Caco-2 (cell line): ENCODE measurements around the gene SLC35G6. TPM values are rescaled to one million over a fixed set of nuclear protein-coding genes. Genes with fewer than 3 reads are reported as not detected.
"Not testable (repeated sequence)": the region's sequence is repeated elsewhere in the genome, so short reads cannot be mapped to it uniquely, and the experiment has no call there.

Experiments
- BruUV-seq: library from RNA; stranded (reverse); fragments of 400-500 nt; replicated peaks from 2 replicates; lab custom pipeline; 2021; lab: Mats Ljungman, UMichigan
- CTCF ChIA-PET: fragments of 300-600 bp; sonication (Branson Sonifier 250); formaldehyde crosslinking; loops from one replicate; lab custom pipeline; 2022; ENCODE audit warnings: antibody characterized with exemption; lab: Charles Lee
- POLR2A ChIA-PET: fragments of 300-600 bp; sonication (Branson Sonifier 250); formaldehyde crosslinking; loops from one replicate; lab custom pipeline; 2022; ENCODE audit warnings: antibody characterized with exemption; lab: Charles Lee
- DNase-seq, 2 experiments: peaks; one replicate each; pipeline versions ENCODE4 v3.0.0 to v3.0.0-alpha.2; 2020 to 2022
- H3K27me3 ChIP-seq: replicated peaks from 2 replicates; pipeline ENCODE4 v1.6.0; 2011; ENCODE audit warnings: low read length; ENCODE audit not compliant: control insufficient read depth, insufficient read depth
- H3K36me3 ChIP-seq: 2 replicates; pipeline ENCODE4 v1.5.1; 2011; ENCODE audit warnings: low read length; ENCODE audit not compliant: control insufficient read depth, insufficient read depth
- H3K4me1 ChIP-seq: fragments of 250-450 bp; sonication (Bioruptor Pico); 2 replicates; pipeline ENCODE4 v1.5.1; 2020; ENCODE audit warnings: mild to moderate bottlenecking
- H3K4me3 ChIP-seq: 2 replicates; pipeline ENCODE4 v1.5.1; 2011; ENCODE audit warnings: low read depth, mild to moderate bottlenecking, control low read depth, low read length
- H3K9me3 ChIP-seq: fragments of 250-450 bp; sonication (Bioruptor Pico); 2 replicates; pipeline ENCODE4 v1.5.1; 2020; ENCODE audit warnings: mild to moderate bottlenecking, moderate library complexity
- H3K27ac Mint-ChIP-seq: one replicate; pipeline ENCODE4 v1.8.0; 2022; ENCODE audit warnings: mixed read lengths; ENCODE audit not compliant: unreplicated experiment
- H3K27me3 Mint-ChIP-seq: one replicate; pipeline ENCODE4 v1.8.0; 2022; ENCODE audit warnings: mixed read lengths; ENCODE audit not compliant: insufficient read depth, unreplicated experiment
- H3K36me3 Mint-ChIP-seq: one replicate; pipeline ENCODE4 v1.8.0; 2022; ENCODE audit warnings: mild to moderate bottlenecking, mixed read lengths; ENCODE audit not compliant: insufficient read depth, unreplicated experiment
- H3K4me1 Mint-ChIP-seq: one replicate; pipeline ENCODE4 v1.8.0; 2022; ENCODE audit warnings: low read depth, mixed read lengths; ENCODE audit not compliant: unreplicated experiment
- H3K4me3 Mint-ChIP-seq: one replicate; pipeline ENCODE4 v1.8.0; 2022; ENCODE audit warnings: mild to moderate bottlenecking, moderate library complexity, mixed read lengths; ENCODE audit not compliant: unreplicated experiment
- H3K9me3 Mint-ChIP-seq: one replicate; pipeline ENCODE4 v1.8.0; 2022; ENCODE audit warnings: mixed read lengths; ENCODE audit not compliant: unreplicated experiment
- CTCF ChIP-seq, 2 experiments: fragments of 200-600 bp in 1 of 2; IDR thresholded peaks; 1 replicate in 1 of 2; 2 replicates in 1 of 2; pipeline versions ENCODE4 v1.5.1 to v1.8.0; 2011 to 2022; ENCODE audit warnings: antibody characterized with exemption in 1 of 2, control low read depth in 1 of 2, inconsistent platforms in 1 of 2, low read depth in 1 of 2, low read length in 1 of 2, mild to moderate bottlenecking in 1 of 2, moderate library complexity in 1 of 2; ENCODE audit not compliant: insufficient read depth in 1 of 2, severe bottlenecking in 1 of 2, unreplicated experiment in 1 of 2
- intact Hi-C: fragments of 100-400 bp; cut with micrococcal nuclease; formaldehyde crosslinking; loops from one replicate; pipeline ENCODE4 v1.10.0; 2022; ENCODE audit not compliant: unreplicated experiment
- total RNA-seq: library from RNA; stranded (reverse); gene quantifications from 2 replicates; pipeline ENCODE4 v1.2.3, GENCODE V29; 2022

The SLC35G6 gene
- total RNA-seq, 1 experiment from 2014 or later, result not detected

DNA sequence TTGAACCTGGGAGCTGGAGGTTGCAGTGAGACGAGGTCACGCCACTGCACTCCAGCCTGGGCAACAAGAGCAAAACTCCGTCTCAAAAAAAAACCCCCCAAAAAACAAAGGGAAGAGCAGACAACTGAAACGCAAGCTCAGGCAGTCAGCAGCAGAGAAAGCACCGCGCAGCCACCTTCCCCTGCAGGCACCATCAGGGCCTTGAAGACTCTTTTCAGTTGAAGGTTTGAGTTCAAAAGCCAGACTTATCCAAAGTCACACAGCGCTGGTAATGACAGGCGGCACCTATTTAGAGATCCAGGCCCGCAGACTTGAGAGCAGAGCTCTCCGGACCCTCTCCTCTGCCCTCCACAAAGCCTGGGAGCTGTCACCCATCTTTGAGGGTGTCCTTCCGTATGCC is 13.0 kb upstream of the SLC35G6 start:
- no peak for DNase-seq
- H3K4me3 Mint-ChIP-seq, result no peak overlapping the region
- BruUV-seq, result no TSS peak
- peaks cover 19% of the 10 kb centered on the region for H3K36me3 Mint-ChIP-seq
- TF ChIP-seq CTCF (IDR thresholded peaks at IDR 0.05; ENCODE audit: insufficient read depth in 1 of 2, low read depth in 1 of 2, low read length in 1 of 2, severe bottlenecking in 1 of 2, unreplicated experiment in 1 of 2), result no peak
- intact Hi-C loops, result no loop called here
- no peak overlapping the region for H3K27ac Mint-ChIP-seq
- Histone ChIP-seq H3K4me1 (no peaks in the 10 kb centered on the region), H3K4me3 (no peak overlapping the region), H3K36me3 (no peaks in the 10 kb centered on the region), H3K27me3 (no peaks in the 10 kb centered on the region), H3K9me3 (no peaks in the 10 kb centered on the region)
- CTCF ChIA-PET, result no interaction called here
- no peaks in the 10 kb centered on the region for H3K27me3 Mint-ChIP-seq
- POLR2A ChIA-PET, result no interaction called here
- H3K4me1 Mint-ChIP-seq, result no peaks in the 10 kb centered on the region
- H3K9me3 Mint-ChIP-seq, result no peaks in the 10 kb centered on the region

DNA sequence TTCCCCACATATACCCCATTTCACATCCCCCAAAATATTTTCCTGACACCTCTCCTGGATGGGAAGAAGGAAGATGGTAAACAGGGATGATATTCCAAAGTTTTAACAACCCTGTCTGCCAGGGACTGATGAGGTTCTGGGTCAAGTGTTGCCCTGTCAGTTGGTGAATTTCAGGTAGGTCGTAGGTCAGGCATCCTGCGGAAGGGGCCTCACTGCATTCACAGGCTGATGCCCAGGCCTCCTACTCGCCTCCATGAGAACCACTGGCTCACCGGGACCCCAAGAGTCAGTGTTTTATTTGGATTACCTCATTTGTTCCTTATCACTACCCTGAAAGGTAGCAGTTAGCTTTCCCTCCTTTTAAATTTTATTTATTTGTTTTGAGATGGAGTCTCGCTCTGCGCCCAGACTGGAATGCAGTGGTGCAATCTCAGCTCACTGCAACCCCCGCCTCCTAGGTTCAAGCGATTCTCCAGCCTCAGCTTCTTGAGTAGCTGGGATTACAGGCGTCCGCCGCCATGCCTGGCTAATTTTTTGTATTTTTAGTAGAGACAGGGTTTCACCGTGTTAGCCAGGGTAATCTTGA is 12.3 kb upstream of the SLC35G6 start:
- Mint-ChIP-seq H3K27ac (no peak overlapping the region), H3K4me1 (no peaks in the 10 kb centered on the region)
- intact Hi-C loops, result no loop called here

GRCh38 chr17:7469843-7470242 is 11.4 kb upstream of the SLC35G6 start:
- H3K9me3 ChIP-seq, H3K27ac Mint-ChIP-seq, H3K4me1 ChIP-seq, H3K4me3 Mint-ChIP-seq, H3K27me3 ChIP-seq, POLR2A ChIA-PET, H3K4me1 Mint-ChIP-seq, DNase-seq, H3K4me3 ChIP-seq, H3K36me3 ChIP-seq, H3K27me3 Mint-ChIP-seq, BruUV-seq, CTCF ChIA-PET, H3K9me3 Mint-ChIP-seq, intact Hi-C loops: not testable (repeated sequence)
- peaks cover 13% of the 10 kb centered on the region for H3K36me3 Mint-ChIP-seq

More for the DNA sequence above, 12.3 kb upstream of the SLC35G6 start:
- CTCF ChIA-PET, result no interaction called here
- DNase-seq, result no peak
- Mint-ChIP-seq H3K9me3 (no peaks in the 10 kb centered on the region), H3K36me3 (peaks cover 13% of the 10 kb centered on the region), H3K4me3 (no peak overlapping the region), H3K27me3 (no peaks in the 10 kb centered on the region)
- POLR2A ChIA-PET, result no interaction called here
- Histone ChIP-seq H3K9me3 (no peaks in the 10 kb centered on the region), H3K27me3 (no peaks in the 10 kb centered on the region), H3K4me3 (no peak overlapping the region), H3K4me1 (no peaks in the 10 kb centered on the region), H3K36me3 (no peaks in the 10 kb centered on the region)
- BruUV-seq, result no TSS peak
- TF ChIP-seq CTCF (IDR thresholded peaks at IDR 0.05; ENCODE audit: insufficient read depth in 1 of 2, low read depth in 1 of 2, low read length in 1 of 2, severe bottlenecking in 1 of 2, unreplicated experiment in 1 of 2), result no peak

DNA sequence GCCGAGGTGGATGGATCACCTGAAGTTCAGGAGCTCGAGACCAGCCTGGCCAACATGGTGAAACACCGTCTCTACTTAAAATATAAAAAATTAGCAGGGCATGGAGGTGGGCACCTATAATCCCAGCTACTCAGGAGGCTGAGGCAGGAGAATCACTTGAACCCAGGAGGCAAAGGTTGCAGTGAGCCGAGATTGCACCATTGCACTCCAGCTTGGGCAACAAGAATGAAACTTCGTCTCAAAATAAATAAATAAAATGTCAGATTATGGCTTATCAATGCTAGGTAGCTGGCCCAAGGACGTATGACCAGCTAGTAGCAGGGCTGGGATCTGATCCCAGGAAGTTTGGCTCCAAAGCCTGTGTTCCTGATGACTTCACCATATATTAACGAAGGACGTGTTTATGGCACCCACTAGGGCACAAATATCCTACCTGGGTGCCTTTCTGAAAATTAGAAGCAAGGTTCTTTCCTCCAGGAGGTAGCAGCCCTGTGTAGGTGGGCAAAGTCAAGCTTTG is 10.7 kb upstream of the SLC35G6 start:
- DNase-seq, H3K27me3 Mint-ChIP-seq, POLR2A ChIA-PET, H3K4me1 Mint-ChIP-seq, H3K4me3 ChIP-seq, CTCF ChIA-PET, BruUV-seq, H3K9me3 ChIP-seq, H3K27me3 ChIP-seq, H3K27ac Mint-ChIP-seq, intact Hi-C loops, H3K9me3 Mint-ChIP-seq, H3K4me1 ChIP-seq, H3K4me3 Mint-ChIP-seq, H3K36me3 ChIP-seq: not testable (repeated sequence)
- H3K36me3 Mint-ChIP-seq, result peaks cover 13% of the 10 kb centered on the region
